B cell (primary cell): ENCODE data around the gene ANK2. TPM values are rescaled to one million over a fixed set of nuclear protein-coding genes. Genes with fewer than 3 reads are reported as not detected.

Source experiments
- ATAC-seq: fragments of 200-7000 bp; cut with Tn5 transposase; one replicate; pipeline ENCODE4 v1.10.0; 2021; ENCODE audit warnings: low read depth, mild to moderate bottlenecking, moderate number of reproducible peaks, moderate library complexity
- CTCF ChIA-PET: fragments of 350-600 bp; sonication (Branson Sonifier 250); formaldehyde crosslinking; loops from one replicate; lab custom pipeline; 2021; ENCODE audit warnings: antibody characterized with exemption, inconsistent platforms; lab: Charles Lee
- POLR2A ChIA-PET: fragments of 350-600 bp; sonication (Branson Sonifier 250); formaldehyde crosslinking; loops from one replicate; lab custom pipeline; 2021; ENCODE audit warnings: antibody characterized with exemption; lab: Charles Lee
- DNase-seq: peaks from one replicate; pipeline ENCODE4 v3.0.0; 2013
- H2AFZ ChIP-seq: 2 replicates; pipeline ENCODE4 v1.6.1; 2012; ENCODE audit warnings: mild to moderate bottlenecking, low read depth, low read length; ENCODE audit not compliant: insufficient read depth, poor library complexity, severe bottlenecking
- H3K27ac ChIP-seq, 2 donors: 1 replicate in 1 of 2; 2 replicates in 1 of 2; pipeline ENCODE4 v1.5.1; 2012 to 2013; ENCODE audit warnings: low read length in 2 of 2, mild to moderate bottlenecking in 2 of 2, moderate library complexity in 1 of 2
- H3K27me3 ChIP-seq, 4 experiments: fragments of 200-600 bp in 1 of 4; sonication (generic) in 1 of 4; replicated peaks in 1 of 4; 1 replicate in 2 of 4; 2 replicates in 2 of 4; pipeline versions ENCODE4 v1.6.1 to v1.7.0; 2013 to 2016; ENCODE audit warnings: low read length in 3 of 4, mild to moderate bottlenecking in 2 of 4, mixed read lengths in 1 of 4, moderate library complexity in 1 of 4; ENCODE audit not compliant: insufficient read depth in 4 of 4, control insufficient read depth in 3 of 4; ENCODE audit errors: control extremely low read depth in 1 of 4
- H3K36me3 ChIP-seq, 2 experiments: replicated peaks in 1 of 2; 1 replicate in 1 of 2; 2 replicates in 1 of 2; pipeline versions ENCODE4 v1.6.1 to v1.7.1; 2013; ENCODE audit warnings: low read length in 1 of 2; ENCODE audit not compliant: insufficient read depth in 2 of 2, control insufficient read depth in 1 of 2; ENCODE audit errors: control extremely low read depth in 1 of 2, extremely low read depth in 1 of 2
- H3K4me1 ChIP-seq, 2 donors: fragments of 200-600 bp in 1 of 2; sonication (generic) in 1 of 2; 1 replicate in 1 of 2; 2 replicates in 1 of 2; pipeline versions ENCODE4 v1.5.1 to v1.6.1; 2013 to 2017; ENCODE audit warnings: low read length in 2 of 2; ENCODE audit not compliant: control insufficient read depth in 2 of 2, insufficient read depth in 2 of 2
- H3K4me2 ChIP-seq: replicated peaks from 2 replicates; pipeline ENCODE3; 2012; ENCODE audit warnings: mild to moderate bottlenecking, low read depth, low read length; ENCODE audit not compliant: poor library complexity, severe bottlenecking
- H3K4me3 ChIP-seq, 5 experiments: fragments of 200-600 bp in 1 of 5; sonication (generic) in 1 of 5; 1 replicate in 3 of 5; 2 replicates in 2 of 5; pipeline versions ENCODE4 v1.5.1 to v1.7.0; 2011 to 2016; ENCODE audit warnings: low read length in 4 of 5, mild to moderate bottlenecking in 4 of 5, low read depth in 2 of 5, control low read depth in 1 of 5, moderate library complexity in 1 of 5; ENCODE audit not compliant: insufficient read depth in 1 of 5; ENCODE audit errors: control extremely low read depth in 1 of 5, extremely low read depth in 1 of 5
- H3K79me2 ChIP-seq: fragments of 200-600 bp; sonication (generic); one replicate; pipeline ENCODE4 v1.6.0; 2016; ENCODE audit warnings: low read length; ENCODE audit not compliant: control insufficient read depth, insufficient read depth
- H3K9ac ChIP-seq: fragments of 200-600 bp; sonication (generic); 2 replicates; pipeline ENCODE4 v1.6.1; 2017; ENCODE audit warnings: mild to moderate bottlenecking, low read length, moderate library complexity
- H3K9me3 ChIP-seq, 3 donors: one replicate each; pipeline versions ENCODE4 v1.6.1 to v1.7.1; 2013; ENCODE audit warnings: low read length in 2 of 3; ENCODE audit not compliant: control insufficient read depth in 2 of 3, insufficient read depth in 1 of 3; ENCODE audit errors: control extremely low read depth in 1 of 3
- H4K20me1 ChIP-seq: 2 replicates; pipeline ENCODE4 v1.6.0; 2012; ENCODE audit warnings: mild to moderate bottlenecking, low read length; ENCODE audit not compliant: insufficient read depth, control insufficient read depth, poor library complexity, severe bottlenecking
- H3K27ac Mint-ChIP-seq: one replicate; pipeline ENCODE4 v1.8.0; 2021; ENCODE audit warnings: mixed read lengths
- H3K27me3 Mint-ChIP-seq: one replicate; pipeline ENCODE4 v1.8.0; 2021; ENCODE audit warnings: mixed read lengths
- H3K4me1 Mint-ChIP-seq: one replicate; pipeline ENCODE4 v1.8.0; 2021; ENCODE audit warnings: mixed read lengths
- H3K4me3 Mint-ChIP-seq: one replicate; pipeline ENCODE4 v1.8.0; 2021; ENCODE audit warnings: mixed read lengths
- H3K9me3 Mint-ChIP-seq: one replicate; pipeline ENCODE4 v1.8.0; 2022; ENCODE audit warnings: mixed read lengths; ENCODE audit not compliant: insufficient read depth
- CTCF ChIP-seq: fragments of 200-600 bp; IDR thresholded peaks from one replicate; pipeline ENCODE4 v1.8.0; 2022; ENCODE audit warnings: antibody characterized with exemption, mild to moderate bottlenecking
- EZH2 ChIP-seq: IDR thresholded peaks from 2 replicates; pipeline ENCODE4 v1.6.1; 2012; ENCODE audit warnings: borderline replicate concordance, low read depth, mild to moderate bottlenecking, moderate library complexity, low read length; ENCODE audit not compliant: insufficient read depth, poor library complexity, severe bottlenecking
- WGBS: methylation state at CpG from one replicate; pipeline ENCODE4 v1.1.5; 2013; ENCODE audit warnings: missing lambda C conversion rate; ENCODE audit not compliant: insufficient coverage; 5-methylcytosine and 5-hydroxymethylcytosine counted together
- intact Hi-C: fragments of 100-400 bp; cut with micrococcal nuclease; formaldehyde crosslinking; loops from one replicate; pipeline ENCODE4 v1.10.0; 2022
- polyA plus RNA-seq: library from polyadenylated mRNA; depleted of rRNA; stranded (reverse); fragments of >200 nt; gene quantifications from 2 replicates; pipeline ENCODE4 v1.2.3, GENCODE V29; 2012
- total RNA-seq, 2 donors: library from RNA; stranded (reverse); fragments of 120-200 nt in 1 of 2; gene quantifications; 1 replicate in 1 of 2; 2 replicates in 1 of 2; pipeline versions ENCODE4 v1.2.3 to v1.2.4, GENCODE V29; 2013 to 2022

The ANK2 gene
- total and polyA plus RNA-seq, 2 donors (not counting 1 experiment from before 2014, with no cell fraction given), result 0.16 to 3.6 TPM

GRCh38 chr4:113052379-113052951 is 3.0 kb downstream of the ANK2 start:
- no peak overlapping the region for H3K27ac Mint-ChIP-seq

DNA sequence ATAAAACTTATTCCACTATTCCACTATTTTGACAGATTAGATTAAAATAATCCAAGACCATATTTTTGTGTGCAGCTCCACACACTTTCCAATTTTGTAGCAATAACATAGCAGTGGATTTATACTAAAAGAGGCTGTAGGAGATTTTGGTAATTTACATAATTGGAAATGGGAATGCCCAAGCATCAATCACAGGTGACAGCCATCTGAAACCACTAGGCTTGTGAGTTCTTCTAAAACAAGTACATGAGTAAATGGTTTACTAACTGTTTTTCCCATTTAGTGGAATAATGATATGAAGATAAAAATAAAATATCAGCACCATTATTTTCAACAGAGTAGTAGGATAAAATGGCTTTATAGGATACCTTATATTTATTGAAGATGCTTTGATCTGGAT is 4.4 kb downstream of the ANK2 start:
- H3K9me3 Mint-ChIP-seq, result no peaks in the 10 kb centered on the region

More at GRCh38 chr4:113052379-113052951, 3.0 kb downstream of the ANK2 start:
- Histone ChIP-seq H3K36me3 (no peaks in the 10 kb centered on the region), H3K4me1 (no peaks in the 10 kb centered on the region), H3K79me2 (no peaks in the 10 kb centered on the region), H3K4me2 (no peak overlapping the region), H3K4me3 (no peak overlapping the region), H3K9ac (no peak overlapping the region), H3K9me3 (no peaks in the 10 kb centered on the region), H4K20me1 (no peaks in the 10 kb centered on the region), H3K27me3 (no peaks in the 10 kb centered on the region), H3K27ac (no peak overlapping the region), H2AFZ (no peak overlapping the region)
- CTCF ChIA-PET, result no interaction called here
- H3K9me3 Mint-ChIP-seq, result no peaks in the 10 kb centered on the region
- 63% methylated on average over 5 of the region's 9 CpGs for WGBS
- intact Hi-C loops, result no loop called here
- DNase-seq, result no peak
- TF ChIP-seq EZH2 (no peak), CTCF (no peak)
- ATAC-seq, result no peak
- no peaks in the 10 kb centered on the region for H3K27me3 Mint-ChIP-seq
- no peak overlapping the region for H3K4me3 Mint-ChIP-seq
- POLR2A ChIA-PET, result no interaction called here
- H3K4me1 Mint-ChIP-seq, result no peaks in the 10 kb centered on the region

More for the DNA sequence above, 4.4 kb downstream of the ANK2 start:
- no peak for DNase-seq
- H2AFZ ChIP-seq, result no peak overlapping the region
- H3K9ac ChIP-seq, result no peak overlapping the region
- no peak overlapping the region for H3K27ac ChIP-seq
- no peak overlapping the region for H3K4me3 ChIP-seq
- no peaks in the 10 kb centered on the region for H3K27me3 Mint-ChIP-seq
- no peak overlapping the region for H3K4me3 Mint-ChIP-seq
- CTCF ChIA-PET, result no interaction called here
- H3K4me1 Mint-ChIP-seq, result no peaks in the 10 kb centered on the region
- intact Hi-C loops, result no loop called here
- H3K4me1 ChIP-seq, result no peaks in the 10 kb centered on the region
- POLR2A ChIA-PET, result no interaction called here
- H3K27ac Mint-ChIP-seq, result no peak overlapping the region
- no peaks in the 10 kb centered on the region for H3K36me3 ChIP-seq
- no peak overlapping the region for H3K4me2 ChIP-seq
- H3K9me3 ChIP-seq, result no peaks in the 10 kb centered on the region
- no peaks in the 10 kb centered on the region for H3K79me2 ChIP-seq
- TF ChIP-seq EZH2 (no peak), CTCF (no peak)
- H4K20me1 ChIP-seq, result no peaks in the 10 kb centered on the region
- no peaks in the 10 kb centered on the region for H3K27me3 ChIP-seq
- no peak for ATAC-seq
